CD4-positive, alpha-beta T cell treated with Interleukin-2 at 100 ng/mL for 4 hours (primary cell): Measurements from ENCODE around the gene PDGFRB.

ENCODE experiments used
- DNase-seq: peaks from one replicate; pipeline ENCODE4 v3.0.0-alpha.2; 2020; ENCODE audit warnings: low spot score

The PDGFRB gene

GRCh38 chr5:150129813-150130492, 25.7 kb downstream of the PDGFRB start:
- DNase-seq, result peak; percentile 41

DNA sequence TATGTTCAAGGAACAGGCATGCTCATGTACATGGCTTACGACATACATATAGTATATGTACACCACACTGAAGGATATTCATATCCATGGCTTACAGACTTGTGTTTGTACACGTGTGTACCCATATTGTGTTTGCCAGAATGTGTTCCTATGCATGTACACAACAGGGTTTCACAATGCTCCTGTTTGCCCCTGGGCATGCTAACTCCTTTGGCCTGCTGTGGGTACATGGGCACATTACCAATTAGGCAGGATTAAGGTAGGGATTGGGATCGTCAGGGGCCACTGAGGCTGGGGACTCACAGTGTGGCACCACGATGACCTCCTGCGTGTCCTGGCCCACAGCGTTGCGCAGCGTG, 26.2 kb downstream of the PDGFRB start:
- DNase-seq, result no peak

DNA sequence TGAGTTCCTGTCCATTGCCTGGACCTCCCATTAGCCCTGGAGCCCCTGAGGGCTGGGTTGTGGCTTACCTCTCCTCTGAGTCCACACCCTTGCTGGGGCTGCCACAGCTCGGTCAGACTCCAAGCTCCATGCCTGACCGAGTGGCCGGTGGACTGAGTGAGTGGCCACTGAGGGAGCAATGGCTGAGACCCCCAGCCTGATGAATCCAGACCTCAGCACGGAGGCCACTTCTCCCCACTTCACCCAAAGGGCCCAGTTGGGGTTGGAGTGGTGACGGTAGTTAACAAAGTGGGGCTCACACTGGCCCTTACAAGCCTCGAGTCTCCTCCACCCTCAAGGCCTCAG, 28.8 kb downstream of the PDGFRB start:
- no peak for DNase-seq

DNA sequence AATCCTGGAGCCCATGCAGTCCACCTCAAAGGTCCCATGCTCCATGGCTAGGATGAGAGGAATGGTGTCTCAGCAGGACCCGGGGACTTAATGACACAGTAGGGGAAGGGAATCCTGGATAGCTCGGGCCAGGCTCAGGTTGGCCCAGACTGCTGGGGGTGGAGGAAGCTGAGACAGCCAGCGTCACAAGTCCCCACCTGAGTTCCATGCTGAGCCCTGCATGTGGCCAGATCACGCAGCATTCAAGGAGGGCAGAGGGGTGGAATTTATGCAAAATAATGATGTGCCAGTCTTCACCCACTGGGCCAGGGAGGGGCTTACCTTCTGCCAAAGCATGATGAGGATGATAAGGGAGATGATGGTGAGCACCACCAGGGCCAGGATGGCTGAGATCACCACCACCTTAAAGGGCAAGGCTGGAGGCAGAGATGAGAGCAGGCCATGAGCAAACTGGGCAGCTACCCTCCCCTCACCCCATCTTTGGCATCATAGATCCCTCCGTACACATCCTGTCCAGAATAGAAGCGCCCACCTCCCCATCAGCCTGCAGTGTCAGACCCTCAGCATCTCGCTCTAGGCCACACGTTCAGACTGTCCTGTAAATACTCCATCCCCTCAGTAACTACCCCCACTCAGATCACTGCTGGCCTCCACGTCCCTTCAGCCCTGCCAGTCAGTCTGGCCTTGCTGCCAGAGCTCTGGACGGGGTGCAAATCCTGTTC, 29.3 kb downstream of the PDGFRB start:
- no peak for DNase-seq

- DNase-seq, result no peak
These were observed 30.3 kb downstream of the PDGFRB start for GRCh38 chr5:150125334-150125733.

- no peak for DNase-seq
These were observed 31.0 kb downstream of the PDGFRB start for GRCh38 chr5:150124596-150124995.

DNA sequence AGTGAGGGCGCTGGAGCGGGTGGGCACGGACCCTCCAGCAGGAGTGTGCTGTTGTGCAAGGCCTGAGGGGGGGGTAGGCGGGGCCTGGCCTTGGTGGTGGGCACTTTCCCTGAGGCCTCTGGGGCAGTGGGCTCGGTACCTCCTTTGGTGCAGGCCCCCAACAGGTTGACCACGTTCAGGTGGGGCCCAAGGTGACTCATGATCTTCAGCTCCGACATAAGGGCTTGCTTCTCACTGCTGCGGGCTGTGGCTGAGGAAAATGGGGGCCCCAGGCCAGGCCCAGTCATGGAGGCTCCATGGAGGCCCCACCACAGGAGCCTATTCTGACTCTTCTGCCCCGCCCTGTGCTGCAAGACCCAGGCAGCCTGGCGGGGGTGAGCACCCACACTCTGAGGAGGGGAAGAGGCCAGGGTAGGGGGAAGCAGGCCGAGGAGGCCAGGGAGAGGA, 31.5 kb downstream of the PDGFRB start:
- no peak for DNase-seq

- DNase-seq, result no peak
These were observed 32.1 kb downstream of the PDGFRB start for GRCh38 chr5:150123542-150123941.

DNA sequence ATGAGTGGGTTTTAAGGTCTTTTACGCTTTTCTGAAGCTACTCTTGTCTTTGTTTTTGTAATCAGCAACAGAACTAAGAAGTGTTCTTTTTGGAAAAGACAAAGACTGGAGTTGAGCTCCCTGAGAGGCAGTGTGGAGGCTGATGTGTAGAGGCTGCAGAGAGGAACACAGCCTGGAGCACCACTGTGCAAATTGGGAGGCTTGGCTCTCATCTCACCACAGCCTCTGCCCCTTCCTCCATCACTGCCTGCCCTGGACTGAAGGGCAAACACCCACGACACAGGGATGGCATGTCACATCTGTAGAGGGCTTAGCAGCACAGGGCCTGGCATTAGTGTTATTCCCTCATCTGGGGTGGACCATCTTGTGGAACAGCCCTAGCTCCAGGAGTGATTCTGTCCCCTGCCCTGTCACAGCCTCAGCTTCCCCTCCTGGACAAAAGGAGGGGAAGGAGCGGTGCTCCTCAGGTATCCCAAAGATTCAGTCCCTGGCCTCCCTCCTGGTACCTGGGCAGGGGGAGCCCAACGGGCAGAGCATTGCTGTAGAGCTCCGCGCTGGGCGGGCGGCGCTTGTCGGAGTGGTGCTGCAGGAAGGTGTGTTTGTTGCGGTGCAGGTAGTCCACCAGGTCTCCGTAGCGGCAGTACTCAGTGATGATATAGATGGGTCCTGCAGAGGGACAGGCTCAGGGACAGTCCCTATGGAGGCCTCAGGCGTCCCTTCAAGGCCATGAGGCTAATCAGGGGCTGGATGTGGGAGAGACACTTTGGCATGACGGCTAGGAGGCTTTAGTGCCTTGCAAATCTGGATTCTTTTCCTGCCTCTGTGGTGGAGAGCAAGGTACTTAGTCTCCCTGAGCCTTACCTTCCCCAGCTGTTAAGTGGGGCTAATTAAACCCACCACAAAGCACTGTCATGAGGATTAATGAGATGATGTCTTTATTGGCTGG, 32.8 kb downstream of the PDGFRB start:
- no peak for DNase-seq

GRCh38 chr5:150122158-150122510, 33.5 kb downstream of the PDGFRB start:
- no peak for DNase-seq

GRCh38 chr5:150121448-150122157, 34.0 kb downstream of the PDGFRB start:
- DNase-seq, result no peak

DNA sequence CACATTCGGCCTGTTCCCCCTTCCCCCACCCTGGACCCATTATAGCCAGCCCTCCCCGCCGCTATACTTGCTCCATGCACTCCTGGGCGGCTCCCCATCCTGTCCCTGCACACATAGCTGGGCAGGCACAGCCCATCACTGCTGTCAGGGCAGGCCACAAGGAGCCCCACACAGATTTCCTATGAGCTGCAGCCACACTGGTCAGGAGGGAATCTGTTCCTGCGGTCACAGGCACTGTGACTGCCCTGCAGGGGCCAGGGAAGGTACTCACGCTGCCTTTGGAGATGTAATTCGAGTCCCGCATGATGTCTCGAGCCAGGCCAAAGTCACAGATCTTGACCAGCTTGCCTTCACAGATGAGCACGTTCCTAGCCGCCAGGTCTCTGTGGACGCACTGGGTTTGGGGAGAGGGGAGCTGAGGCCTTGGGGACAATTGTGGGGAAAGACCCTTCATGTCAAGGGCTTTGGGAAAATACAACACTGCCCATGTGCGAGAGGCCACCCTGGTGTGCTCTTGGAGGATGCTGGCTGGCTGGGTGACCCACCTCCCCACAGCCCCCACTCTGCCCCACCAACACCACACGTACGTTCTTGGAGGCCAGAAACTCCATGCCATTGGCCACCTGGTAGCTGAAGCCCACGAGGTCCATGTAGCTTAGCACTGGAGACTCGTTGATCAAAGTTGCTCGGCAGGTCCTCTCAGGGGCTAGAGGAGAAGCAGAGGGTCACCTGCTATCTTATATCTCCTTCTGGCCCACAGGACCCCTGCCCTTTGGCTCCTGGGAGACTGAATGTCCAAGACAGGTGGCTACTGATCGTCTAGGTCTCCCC, 34.8 kb downstream of the PDGFRB start:
- DNase-seq, result no peak

DNA sequence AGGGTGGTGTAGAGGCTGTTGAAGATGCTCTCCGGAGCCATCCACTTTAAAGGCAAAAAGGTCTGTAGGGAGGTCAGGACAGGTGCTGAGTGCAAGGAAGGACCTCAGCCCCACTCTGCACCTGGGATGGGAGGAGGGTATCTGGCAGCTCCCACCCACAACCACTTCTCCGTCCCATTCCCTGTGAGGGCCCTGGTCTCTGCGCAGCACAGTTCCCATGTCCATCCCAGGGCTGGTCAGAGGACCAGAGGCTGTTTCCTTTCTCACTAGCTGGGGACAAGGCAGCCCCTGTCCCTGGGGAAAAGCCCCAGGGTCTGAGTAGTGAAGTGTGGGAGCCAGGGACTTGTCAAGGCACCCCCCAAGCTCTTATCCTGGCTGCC, 35.6 kb downstream of the PDGFRB start:
- DNase-seq, result no peak

GRCh38 chr5:150119421-150120061, 36.1 kb downstream of the PDGFRB start:
- no peak for DNase-seq

DNA sequence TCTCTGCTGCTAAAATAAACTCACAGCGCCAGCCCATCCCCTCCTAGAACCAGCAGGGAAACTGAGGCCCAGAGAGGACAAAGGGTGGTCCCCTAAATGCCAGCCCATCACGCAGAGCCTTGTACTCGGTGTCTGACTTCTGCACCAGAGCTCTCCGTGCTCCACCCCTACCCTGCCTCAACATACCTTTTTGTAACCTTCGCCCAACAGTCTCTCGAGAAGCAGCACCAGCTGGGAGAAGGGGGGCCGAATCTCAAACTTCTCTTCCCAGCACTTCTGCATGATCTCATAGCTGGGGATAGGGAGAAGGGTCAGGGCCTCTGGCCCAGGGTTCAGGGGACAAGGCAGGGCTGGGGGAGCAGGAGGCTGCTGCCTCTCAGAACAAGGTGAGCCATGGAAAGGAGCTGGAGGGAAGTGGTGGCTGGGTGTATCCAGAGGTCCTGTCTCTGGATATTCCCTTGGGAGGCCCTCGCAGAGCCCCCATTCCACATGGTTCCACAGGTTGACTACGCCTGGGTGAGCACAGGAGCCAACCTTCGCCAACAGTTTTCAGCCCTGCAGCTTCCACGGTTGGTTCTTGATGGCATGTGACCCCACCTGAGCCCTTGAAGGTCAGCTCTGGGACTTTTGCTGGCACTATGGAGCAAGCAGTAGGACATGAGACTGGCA, 37.0 kb downstream of the PDGFRB start:
- no peak for DNase-seq

DNA sequence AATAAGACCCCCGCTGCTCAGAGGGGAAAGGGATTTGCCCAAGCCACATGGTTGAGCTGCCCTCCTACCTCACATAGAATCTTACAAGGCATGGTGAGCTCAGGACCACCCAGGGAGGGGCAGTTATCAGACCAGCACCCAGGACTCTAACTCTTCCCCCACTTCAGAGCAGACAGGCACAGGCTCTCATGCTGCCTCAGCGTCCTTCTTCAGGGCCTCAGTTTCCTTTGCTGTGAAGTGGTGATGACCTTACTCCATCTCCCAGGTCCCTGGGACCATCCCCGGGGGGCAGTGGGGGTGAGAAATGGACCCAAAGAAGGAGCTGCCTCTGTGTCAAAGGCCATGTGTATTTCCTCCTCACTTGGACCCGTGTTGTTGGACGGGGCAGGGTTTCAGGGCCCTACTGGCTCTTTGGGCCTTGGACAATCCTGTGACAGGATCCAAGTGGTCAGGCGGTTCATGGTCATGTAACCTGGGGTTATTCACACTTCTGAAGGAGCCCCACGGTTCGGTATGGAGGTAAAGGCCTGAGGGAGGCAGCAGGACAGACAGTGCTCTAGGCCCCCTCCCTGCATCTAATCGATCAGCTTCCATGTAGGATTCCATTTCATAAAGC, 37.6 kb downstream of the PDGFRB start:
- DNase-seq, result no peak

DNA sequence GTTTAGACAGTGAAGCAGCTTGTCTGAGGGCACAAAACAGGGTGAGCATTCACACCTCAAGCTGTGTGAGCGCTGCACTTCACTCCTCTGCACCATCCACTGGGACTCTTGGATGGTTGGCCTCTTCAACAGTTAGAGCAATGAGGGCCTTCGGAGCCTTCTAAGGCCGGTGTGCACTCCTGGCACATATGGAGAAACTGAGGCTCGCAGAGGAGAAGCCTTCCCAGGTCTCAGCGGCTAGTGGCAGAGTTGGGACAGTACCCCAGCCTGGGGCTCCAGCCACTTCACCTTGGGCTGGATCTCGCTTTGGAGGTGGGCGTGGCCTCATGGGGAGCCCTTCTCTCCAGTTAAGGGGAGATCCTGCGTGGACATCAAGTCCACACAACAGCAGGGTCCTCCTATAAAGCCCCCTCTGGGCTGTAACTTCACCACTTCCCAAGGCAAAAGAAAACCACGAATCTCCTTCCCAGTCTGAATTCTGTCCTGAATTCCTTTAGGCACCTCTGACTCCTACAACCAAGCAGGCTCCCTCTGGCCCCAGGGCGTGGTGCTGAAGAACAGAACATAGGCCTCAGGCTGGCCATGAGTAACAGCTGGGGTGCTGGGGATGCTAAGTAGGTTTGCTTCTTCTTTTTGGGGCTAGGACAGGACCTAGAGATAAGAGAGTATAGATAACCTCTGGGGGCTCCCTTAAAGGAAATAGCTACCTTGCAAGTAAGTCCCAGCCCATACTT, 38.8 kb downstream of the PDGFRB start:
- no peak for DNase-seq

DNA sequence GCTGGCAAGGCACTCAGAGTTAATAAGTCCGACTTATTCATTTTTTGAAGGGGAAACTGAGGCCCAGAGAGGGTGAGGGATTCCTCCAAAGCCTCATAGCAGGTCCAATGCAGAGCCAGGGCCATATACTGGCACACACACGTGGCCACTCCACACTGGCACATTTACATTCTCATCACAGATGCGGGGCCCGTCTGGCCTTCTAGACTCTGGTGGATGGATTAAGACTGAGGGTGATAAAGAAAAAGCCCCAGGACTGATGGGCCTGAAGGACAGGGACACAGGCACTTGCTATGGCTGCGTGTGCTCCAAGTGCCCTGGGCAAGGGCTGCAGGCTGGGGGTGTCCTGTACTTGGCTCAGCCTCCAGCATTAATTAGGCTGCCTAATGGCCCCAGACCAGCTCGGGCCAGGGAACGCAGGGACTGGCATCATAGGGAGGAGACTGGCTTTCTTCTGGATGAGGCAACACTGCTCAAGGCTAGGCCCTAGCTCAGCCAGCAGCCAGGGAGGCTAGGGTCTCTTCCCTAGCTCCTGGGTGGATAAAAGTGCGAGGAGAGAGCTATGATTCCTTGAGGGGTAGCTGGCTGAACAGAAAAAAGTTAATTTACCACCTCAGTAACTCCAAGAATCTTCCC, 40.8 kb downstream of the PDGFRB start:
- DNase-seq, result no peak
